ENCODE results near the gene CCNF.

The CCNF gene

DNA sequence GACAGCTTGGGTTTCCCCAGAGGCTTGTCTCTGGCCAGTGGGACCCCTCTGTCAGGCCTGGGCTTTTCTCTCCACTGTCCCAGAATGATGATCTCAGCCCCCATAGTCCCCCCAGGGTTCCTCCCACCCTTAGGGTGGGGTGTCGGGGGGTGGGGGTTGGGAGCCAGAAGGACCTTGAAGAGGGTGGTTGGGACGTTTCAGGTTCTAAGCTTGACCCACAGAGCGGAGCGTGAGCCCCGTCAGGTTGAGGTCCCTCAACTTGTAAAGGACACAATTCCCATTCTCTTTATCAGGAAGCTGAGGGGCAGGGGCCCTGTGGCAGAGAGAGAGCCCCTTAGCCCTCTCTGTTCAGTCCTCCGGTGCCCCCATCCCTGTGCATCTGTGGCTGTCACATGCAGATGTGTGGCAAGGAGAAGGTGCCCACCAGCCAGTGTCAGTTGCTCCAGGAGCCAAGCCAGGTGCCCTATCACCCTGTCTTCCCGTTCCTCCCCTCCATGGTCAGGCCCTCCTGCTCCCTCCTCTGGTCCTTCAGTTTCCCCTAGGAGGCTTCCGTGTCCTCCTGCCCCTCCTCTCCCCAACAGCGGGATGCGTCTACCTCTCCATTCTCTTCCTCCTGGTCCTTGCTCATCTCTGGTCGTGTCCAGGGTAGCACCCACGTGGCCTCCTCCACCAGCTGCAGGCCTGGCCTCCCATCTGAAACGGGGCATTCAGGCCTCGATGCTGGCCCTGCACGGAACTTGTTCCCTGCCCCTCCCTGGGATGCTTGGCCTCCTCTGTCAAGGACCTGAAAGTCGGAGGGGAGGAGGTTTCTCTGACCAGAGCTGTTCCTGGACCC, 40.4 kb downstream of the CCNF start:
- H3K9me3 ChIP-seq (ENCODE audit: low read length) = no peaks in the 10 kb centered on the region
- H3K27me3 ChIP-seq (ENCODE audit: insufficient read depth, low read length) = peaks cover 17% of the 10 kb centered on the region
- peak overlapping the region; percentile 45 for H3K4me3 ChIP-seq (ENCODE audit: low read depth, low read length, poor library complexity, severe bottlenecking)
- no peak for TF ChIP-seq EZH2 (IDR thresholded peaks at IDR 0.05; ENCODE audit: borderline replicate concordance, low read length)
- TF ChIP-seq, protein P1, sequence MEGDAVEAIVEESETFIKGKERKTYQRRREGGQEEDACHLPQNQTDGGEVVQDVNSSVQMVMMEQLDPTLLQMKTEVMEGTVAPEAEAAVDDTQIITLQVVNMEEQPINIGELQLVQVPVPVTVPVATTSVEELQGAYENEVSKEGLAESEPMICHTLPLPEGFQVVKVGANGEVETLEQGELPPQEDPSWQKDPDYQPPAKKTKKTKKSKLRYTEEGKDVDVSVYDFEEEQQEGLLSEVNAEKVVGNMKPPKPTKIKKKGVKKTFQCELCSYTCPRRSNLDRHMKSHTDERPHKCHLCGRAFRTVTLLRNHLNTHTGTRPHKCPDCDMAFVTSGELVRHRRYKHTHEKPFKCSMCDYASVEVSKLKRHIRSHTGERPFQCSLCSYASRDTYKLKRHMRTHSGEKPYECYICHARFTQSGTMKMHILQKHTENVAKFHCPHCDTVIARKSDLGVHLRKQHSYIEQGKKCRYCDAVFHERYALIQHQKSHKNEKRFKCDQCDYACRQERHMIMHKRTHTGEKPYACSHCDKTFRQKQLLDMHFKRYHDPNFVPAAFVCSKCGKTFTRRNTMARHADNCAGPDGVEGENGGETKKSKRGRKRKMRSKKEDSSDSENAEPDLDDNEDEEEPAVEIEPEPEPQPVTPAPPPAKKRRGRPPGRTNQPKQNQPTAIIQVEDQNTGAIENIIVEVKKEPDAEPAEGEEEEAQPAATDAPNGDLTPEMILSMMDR (IDR thresholded peaks at IDR 0.05; ENCODE audit: low read length) = no peak
- no peak overlapping the region for H2AFZ ChIP-seq (ENCODE audit: low read length)
- no peaks in the 10 kb centered on the region for H4K20me1 ChIP-seq (ENCODE audit: insufficient read depth, low read length)
- H3K9me2 ChIP-seq (ENCODE audit: low read depth, low read length) = no peaks in the 10 kb centered on the region
- no peaks in the 10 kb centered on the region for H3F3A ChIP-seq (ENCODE audit: insufficient read depth, low read length)
- peaks cover 53% of the 10 kb centered on the region for H3K4me1 ChIP-seq (ENCODE audit: insufficient read depth, low read length, severe bottlenecking)
- H3K27ac ChIP-seq (ENCODE audit: low read depth, low read length, poor library complexity, severe bottlenecking) = no peak overlapping the region
- H3K36me3 ChIP-seq (ENCODE audit: insufficient read depth, low read length) = no peaks in the 10 kb centered on the region
- H3K4me2 ChIP-seq (ENCODE audit: low read length) = peak overlapping the region; percentile 66; the same call in 1 of the 2 replicates
- no peak overlapping the region; the same call in 1 of the 2 replicates for H3K9ac ChIP-seq (ENCODE audit: low read length)
- no peaks in the 10 kb centered on the region for H3K79me2 ChIP-seq (ENCODE audit: insufficient read depth, low read length)

DNA sequence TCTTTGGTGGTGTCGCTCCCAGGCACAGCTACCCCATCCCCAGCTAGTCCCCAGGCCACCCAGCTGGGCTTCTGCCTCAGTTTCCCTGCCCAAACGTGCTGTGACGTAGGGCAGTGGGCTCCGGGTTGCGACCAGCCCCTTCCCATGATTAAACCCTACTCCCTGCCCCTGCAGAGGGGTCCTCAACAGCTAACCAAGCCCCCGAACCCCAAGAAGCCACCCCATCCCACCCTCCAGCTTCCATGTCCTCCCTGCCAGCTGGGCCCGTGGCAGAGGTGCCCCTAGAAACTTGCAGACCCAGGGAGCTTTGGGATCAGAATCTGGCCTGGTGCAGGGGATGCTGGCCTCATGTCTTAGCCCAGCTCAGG, 41.0 kb downstream of the CCNF start:
- TF ChIP-seq, protein P1 (IDR thresholded peaks at IDR 0.05; ENCODE audit: low read length) = no peak
- no peak for TF ChIP-seq EZH2 (IDR thresholded peaks at IDR 0.05; ENCODE audit: borderline replicate concordance, low read length)

GRCh38 chr16:2470603-2471015, 41.4 kb downstream of the CCNF start:
- H3K36me3 ChIP-seq (ENCODE audit: insufficient read depth, low read length) = no peaks in the 10 kb centered on the region
- H3K27ac ChIP-seq (ENCODE audit: low read depth, low read length, poor library complexity, severe bottlenecking) = no peak overlapping the region
- H3K9me2 ChIP-seq (ENCODE audit: low read depth, low read length) = no peaks in the 10 kb centered on the region
- no peak overlapping the region for H3K9ac ChIP-seq (ENCODE audit: low read length)
- no peaks in the 10 kb centered on the region for H4K20me1 ChIP-seq (ENCODE audit: insufficient read depth, low read length)
- no peak overlapping the region for H2AFZ ChIP-seq (ENCODE audit: low read length)
- peaks cover 17% of the 10 kb centered on the region for H3K27me3 ChIP-seq (ENCODE audit: insufficient read depth, low read length)
- H3K9me3 ChIP-seq (ENCODE audit: low read length) = no peaks in the 10 kb centered on the region
- no peak overlapping the region for H3K4me3 ChIP-seq (ENCODE audit: low read depth, low read length, poor library complexity, severe bottlenecking)
- peaks cover 55% of the 10 kb centered on the region for H3K4me1 ChIP-seq (ENCODE audit: insufficient read depth, low read length, severe bottlenecking)
- TF ChIP-seq, protein P1 (IDR thresholded peaks at IDR 0.05; ENCODE audit: low read length) = no peak
- TF ChIP-seq EZH2 (IDR thresholded peaks at IDR 0.05; ENCODE audit: borderline replicate concordance, low read length) = no peak
- no peaks in the 10 kb centered on the region for H3K79me2 ChIP-seq (ENCODE audit: insufficient read depth, low read length)
- H3K4me2 ChIP-seq (ENCODE audit: low read length) = no peak overlapping the region
- no peaks in the 10 kb centered on the region for H3F3A ChIP-seq (ENCODE audit: insufficient read depth, low read length)

More for the DNA sequence above, 41.0 kb downstream of the CCNF start:
- Histone ChIP-seq H2AFZ (ENCODE audit: low read length) (no peak overlapping the region), H3K9me2 (ENCODE audit: low read depth, low read length) (no peaks in the 10 kb centered on the region), H3K27ac (ENCODE audit: low read depth, low read length, poor library complexity, severe bottlenecking) (no peak overlapping the region), H3F3A (ENCODE audit: insufficient read depth, low read length) (no peaks in the 10 kb centered on the region), H3K27me3 (ENCODE audit: insufficient read depth, low read length) (peaks cover 17% of the 10 kb centered on the region), H3K9ac (ENCODE audit: low read length) (no peak overlapping the region), H4K20me1 (ENCODE audit: insufficient read depth, low read length) (no peaks in the 10 kb centered on the region), H3K4me1 (ENCODE audit: insufficient read depth, low read length, severe bottlenecking) (peaks cover 53% of the 10 kb centered on the region), H3K4me3 (ENCODE audit: low read depth, low read length, poor library complexity, severe bottlenecking) (no peak overlapping the region), H3K9me3 (ENCODE audit: low read length) (no peaks in the 10 kb centered on the region), H3K36me3 (ENCODE audit: insufficient read depth, low read length) (no peaks in the 10 kb centered on the region), H3K4me2 (ENCODE audit: low read length) (no peak overlapping the region), H3K79me2 (ENCODE audit: insufficient read depth, low read length) (no peaks in the 10 kb centered on the region)
